ENCODE measurements around the gene NRG3.

DNA sequence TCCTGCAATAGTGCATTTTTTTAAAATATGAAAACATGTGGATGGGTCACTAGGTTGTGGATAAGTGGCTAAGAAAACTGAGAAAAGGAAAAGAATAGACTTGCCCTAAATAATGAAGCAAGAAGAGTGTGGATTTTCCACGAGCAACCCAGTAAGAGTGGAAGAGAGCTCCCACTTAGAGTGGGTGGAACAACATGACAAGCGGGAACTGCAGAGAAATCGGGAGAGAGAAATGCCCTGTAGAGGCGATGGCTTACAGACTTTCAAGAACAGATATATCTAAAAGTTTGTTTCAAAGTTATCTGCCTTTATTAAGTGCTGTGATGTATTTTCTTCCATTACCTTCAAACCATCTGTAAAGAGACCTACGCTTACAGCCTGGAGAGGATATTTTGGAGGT, 26.1 kb upstream of the NRG3 start:
- TF ChIP-seq, protein P1, sequence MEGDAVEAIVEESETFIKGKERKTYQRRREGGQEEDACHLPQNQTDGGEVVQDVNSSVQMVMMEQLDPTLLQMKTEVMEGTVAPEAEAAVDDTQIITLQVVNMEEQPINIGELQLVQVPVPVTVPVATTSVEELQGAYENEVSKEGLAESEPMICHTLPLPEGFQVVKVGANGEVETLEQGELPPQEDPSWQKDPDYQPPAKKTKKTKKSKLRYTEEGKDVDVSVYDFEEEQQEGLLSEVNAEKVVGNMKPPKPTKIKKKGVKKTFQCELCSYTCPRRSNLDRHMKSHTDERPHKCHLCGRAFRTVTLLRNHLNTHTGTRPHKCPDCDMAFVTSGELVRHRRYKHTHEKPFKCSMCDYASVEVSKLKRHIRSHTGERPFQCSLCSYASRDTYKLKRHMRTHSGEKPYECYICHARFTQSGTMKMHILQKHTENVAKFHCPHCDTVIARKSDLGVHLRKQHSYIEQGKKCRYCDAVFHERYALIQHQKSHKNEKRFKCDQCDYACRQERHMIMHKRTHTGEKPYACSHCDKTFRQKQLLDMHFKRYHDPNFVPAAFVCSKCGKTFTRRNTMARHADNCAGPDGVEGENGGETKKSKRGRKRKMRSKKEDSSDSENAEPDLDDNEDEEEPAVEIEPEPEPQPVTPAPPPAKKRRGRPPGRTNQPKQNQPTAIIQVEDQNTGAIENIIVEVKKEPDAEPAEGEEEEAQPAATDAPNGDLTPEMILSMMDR (conservative IDR thresholded peaks at IDR 0.05; ENCODE audit: low read depth, low read length): no peak
- no peak for TF ChIP-seq MAZ (IDR thresholded peaks at IDR 0.05; ENCODE audit: borderline replicate concordance, low read depth, low read length)
- no peak for TF ChIP-seq POLR2A (IDR thresholded peaks at IDR 0.05; ENCODE audit: low read depth, low read length)
- TF ChIP-seq NFE2L2 (IDR thresholded peaks at IDR 0.05; ENCODE audit: low read depth, low read length): no peak
- TF ChIP-seq CEBPB (IDR thresholded peaks at IDR 0.05; ENCODE audit: low read depth, low read length): no peak
- TF ChIP-seq RFX5 (IDR thresholded peaks at IDR 0.05; ENCODE audit: low read depth, low read length): no peak
- no peak for TF ChIP-seq FOS (IDR thresholded peaks at IDR 0.05; ENCODE audit: low read depth, low read length)
- TF ChIP-seq, protein P2, sequence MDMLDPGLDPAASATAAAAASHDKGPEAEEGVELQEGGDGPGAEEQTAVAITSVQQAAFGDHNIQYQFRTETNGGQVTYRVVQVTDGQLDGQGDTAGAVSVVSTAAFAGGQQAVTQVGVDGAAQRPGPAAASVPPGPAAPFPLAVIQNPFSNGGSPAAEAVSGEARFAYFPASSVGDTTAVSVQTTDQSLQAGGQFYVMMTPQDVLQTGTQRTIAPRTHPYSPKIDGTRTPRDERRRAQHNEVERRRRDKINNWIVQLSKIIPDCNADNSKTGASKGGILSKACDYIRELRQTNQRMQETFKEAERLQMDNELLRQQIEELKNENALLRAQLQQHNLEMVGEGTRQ (IDR thresholded peaks at IDR 0.05; ENCODE audit: low read depth, low read length): no peak
- TF ChIP-seq, protein P3, sequence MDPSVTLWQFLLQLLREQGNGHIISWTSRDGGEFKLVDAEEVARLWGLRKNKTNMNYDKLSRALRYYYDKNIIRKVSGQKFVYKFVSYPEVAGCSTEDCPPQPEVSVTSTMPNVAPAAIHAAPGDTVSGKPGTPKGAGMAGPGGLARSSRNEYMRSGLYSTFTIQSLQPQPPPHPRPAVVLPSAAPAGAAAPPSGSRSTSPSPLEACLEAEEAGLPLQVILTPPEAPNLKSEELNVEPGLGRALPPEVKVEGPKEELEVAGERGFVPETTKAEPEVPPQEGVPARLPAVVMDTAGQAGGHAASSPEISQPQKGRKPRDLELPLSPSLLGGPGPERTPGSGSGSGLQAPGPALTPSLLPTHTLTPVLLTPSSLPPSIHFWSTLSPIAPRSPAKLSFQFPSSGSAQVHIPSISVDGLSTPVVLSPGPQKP (IDR thresholded peaks at IDR 0.05; ENCODE audit: borderline replicate concordance, low read depth, low read length): no peak

Measured in IMR-90 (cell line).